PC-3 (cell line): ENCODE measurements around the gene CRTC1. TPM values are rescaled to one million over a fixed set of nuclear protein-coding genes. Genes with fewer than 3 reads are reported as not detected.

Source experiments
- ATAC-seq: fragments of 200-7000 bp; cut with Tn5 transposase; 2 replicates; pipeline ENCODE4 v1.9.1; 2020; ENCODE audit warnings: mild to moderate bottlenecking, moderate library complexity
- BruUV-seq: library from RNA; stranded (reverse); fragments of 400-500 nt; replicated peaks from 2 replicates; lab custom pipeline; 2021; lab: Mats Ljungman, UMichigan
- CTCF ChIA-PET: fragments of 300-600 bp; sonication (Branson Sonifier 250); formaldehyde crosslinking; loops from one replicate; lab custom pipeline; 2022; ENCODE audit warnings: antibody characterized with exemption; lab: Charles Lee
- POLR2A ChIA-PET: fragments of 300-600 bp; sonication (Branson Sonifier 250); formaldehyde crosslinking; loops from one replicate; lab custom pipeline; 2022; ENCODE audit warnings: antibody characterized with exemption; ENCODE audit not compliant: unreplicated experiment; lab: Charles Lee
- DNase-seq: peaks from one replicate; pipeline ENCODE4 v3.0.0-alpha.2; 2015
- H2AFZ ChIP-seq: fragments of 300-600 bp; sonication (generic); 2 replicates; pipeline ENCODE4 v1.6.0; 2016; ENCODE audit warnings: antibody characterized with exemption, low read length
- H3F3A ChIP-seq: fragments of 300-600 bp; sonication (generic); one replicate; pipeline ENCODE4 v1.6.0; 2017; ENCODE audit warnings: antibody characterized with exemption, low read length, control low read depth, mild to moderate bottlenecking; ENCODE audit not compliant: unreplicated experiment
- H3K27ac ChIP-seq: fragments of 300-600 bp; sonication (generic); 2 replicates; pipeline ENCODE4 v1.5.1; 2016; ENCODE audit warnings: mild to moderate bottlenecking, low read length
- H3K27me3 ChIP-seq: fragments of 300-600 bp; sonication (generic); 2 replicates; pipeline ENCODE4 v1.6.1; 2016; ENCODE audit warnings: low read length, mixed read lengths
- H3K36me3 ChIP-seq: fragments of 300-600 bp; sonication (generic); 2 replicates; pipeline ENCODE4 v1.6.1; 2016; ENCODE audit warnings: low read depth, mixed run types, low read length, mixed read lengths
- H3K4me1 ChIP-seq: fragments of 300-600 bp; sonication (generic); 2 replicates; pipeline ENCODE4 v1.5.1; 2016; ENCODE audit warnings: low read length; ENCODE audit not compliant: insufficient read depth
- H3K4me2 ChIP-seq: fragments of 300-600 bp; sonication (generic); 2 replicates; pipeline ENCODE4 v1.6.0; 2016; ENCODE audit warnings: low read length
- H3K4me3 ChIP-seq: fragments of 300-600 bp; sonication (generic); 2 replicates; pipeline ENCODE4 v1.5.1; 2016; ENCODE audit warnings: mild to moderate bottlenecking, low read length, mixed read lengths
- H3K79me2 ChIP-seq: fragments of 300-600 bp; sonication (generic); 2 replicates; pipeline ENCODE4 v1.6.1; 2017; ENCODE audit warnings: low read length, mixed read lengths
- H3K9ac ChIP-seq: fragments of 300-600 bp; sonication (generic); 2 replicates; pipeline ENCODE4 v1.6.0; 2016; ENCODE audit warnings: mild to moderate bottlenecking, low read length
- H3K9me2 ChIP-seq: fragments of 300-600 bp; sonication (generic); replicated peaks from 2 replicates; pipeline ENCODE4 v1.6.1; 2016; ENCODE audit warnings: mixed run types, low read length, mixed read lengths
- H3K9me3 ChIP-seq: fragments of 300-600 bp; sonication (generic); 2 replicates; pipeline ENCODE4 v1.6.1; 2016; ENCODE audit warnings: low read length, mixed read lengths
- H4K20me1 ChIP-seq: fragments of 300-600 bp; sonication (generic); 2 replicates; pipeline ENCODE4 v1.6.1; 2016; ENCODE audit warnings: low read length, mixed read lengths
- EZH2 ChIP-seq: fragments of 300-600 bp; sonication (generic); IDR thresholded peaks from one replicate; pipeline ENCODE4 v1.6.1; 2017; ENCODE audit warnings: antibody characterized with exemption, mild to moderate bottlenecking, low read length; ENCODE audit not compliant: unreplicated experiment
- EZH2phosphoT487 ChIP-seq: fragments of 300-600 bp; sonication (generic); IDR thresholded peaks from 2 replicates; pipeline ENCODE4 v1.6.1; 2018; ENCODE audit warnings: mild to moderate bottlenecking, antibody characterized with exemption, low read length, borderline replicate concordance
- intact Hi-C: fragments of 100-400 bp; cut with micrococcal nuclease; formaldehyde crosslinking; loops from 2 replicates; pipeline ENCODE4 v1.9.0; 2023
- total RNA-seq: library from RNA; depleted of rRNA; stranded (reverse); fragments of >200 nt; gene quantifications from 2 replicates; pipeline ENCODE4 v1.2.3, GENCODE V29; 2014
- TF ChIP-seq, protein P1 (sequence below): fragments of 300-600 bp; sonication (generic); conservative IDR thresholded peaks from 2 replicates; pipeline ENCODE4 v1.5.1; 2017; ENCODE audit warnings: antibody characterized with exemption, low read depth, mild to moderate bottlenecking, low read length

Gene CRTC1
- total RNA-seq, 1 experiment from 2014 or later = 6.7 TPM

- no peaks in the 10 kb centered on the region for H3K27me3 ChIP-seq
- intact Hi-C loops = loop anchor here (10.0 kb wide), 1 partner anchor 169 kb away; the partner anchor contains the start of gene CRLF1
- CTCF ChIA-PET = no interaction called here
Measured at GRCh38 chr19:18774107-18774506, 90.6 kb downstream of the CRTC1 start.

GRCh38 chr19:18774782-18775444, 91.4 kb downstream of the CRTC1 start:
- Histone ChIP-seq H3K4me1 (peaks cover 15% of the 10 kb centered on the region), H3K79me2 (no peaks in the 10 kb centered on the region), H3K9ac (no peak overlapping the region), H3K4me2 (no peak overlapping the region), H3K9me3 (no peaks in the 10 kb centered on the region), H3K27me3 (no peaks in the 10 kb centered on the region), H3K9me2 (no peaks in the 10 kb centered on the region), H2AFZ (no peak overlapping the region), H4K20me1 (no peaks in the 10 kb centered on the region), H3K36me3 (no peaks in the 10 kb centered on the region), H3F3A (no peaks in the 10 kb centered on the region), H3K27ac (no peak overlapping the region), H3K4me3 (no peak overlapping the region)
- no TSS peak for BruUV-seq
- DNase-seq = no peak
- intact Hi-C loops = loop anchor here (10.0 kb wide), 1 partner anchor 170 kb away; the partner anchor contains the start of gene CRLF1
- ATAC-seq = no peak
- ChIA-PET CTCF (no interaction called here), POLR2A (no interaction called here)
- no peak for TF ChIP-seq EZH2phosphoT487
- TF ChIP-seq EZH2 = no peak
- TF ChIP-seq, protein P1, sequence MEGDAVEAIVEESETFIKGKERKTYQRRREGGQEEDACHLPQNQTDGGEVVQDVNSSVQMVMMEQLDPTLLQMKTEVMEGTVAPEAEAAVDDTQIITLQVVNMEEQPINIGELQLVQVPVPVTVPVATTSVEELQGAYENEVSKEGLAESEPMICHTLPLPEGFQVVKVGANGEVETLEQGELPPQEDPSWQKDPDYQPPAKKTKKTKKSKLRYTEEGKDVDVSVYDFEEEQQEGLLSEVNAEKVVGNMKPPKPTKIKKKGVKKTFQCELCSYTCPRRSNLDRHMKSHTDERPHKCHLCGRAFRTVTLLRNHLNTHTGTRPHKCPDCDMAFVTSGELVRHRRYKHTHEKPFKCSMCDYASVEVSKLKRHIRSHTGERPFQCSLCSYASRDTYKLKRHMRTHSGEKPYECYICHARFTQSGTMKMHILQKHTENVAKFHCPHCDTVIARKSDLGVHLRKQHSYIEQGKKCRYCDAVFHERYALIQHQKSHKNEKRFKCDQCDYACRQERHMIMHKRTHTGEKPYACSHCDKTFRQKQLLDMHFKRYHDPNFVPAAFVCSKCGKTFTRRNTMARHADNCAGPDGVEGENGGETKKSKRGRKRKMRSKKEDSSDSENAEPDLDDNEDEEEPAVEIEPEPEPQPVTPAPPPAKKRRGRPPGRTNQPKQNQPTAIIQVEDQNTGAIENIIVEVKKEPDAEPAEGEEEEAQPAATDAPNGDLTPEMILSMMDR = no peak

More at GRCh38 chr19:18774107-18774506, 90.6 kb downstream of the CRTC1 start:
- H3K9me3 ChIP-seq = no peaks in the 10 kb centered on the region
- H3K36me3 ChIP-seq = no peaks in the 10 kb centered on the region
- H3K9me2 ChIP-seq = no peaks in the 10 kb centered on the region
- DNase-seq = no peak
- H3K79me2 ChIP-seq = no peaks in the 10 kb centered on the region
- no peaks in the 10 kb centered on the region for H4K20me1 ChIP-seq
- no peak for TF ChIP-seq EZH2phosphoT487
- TF ChIP-seq, protein P1 = no peak
- no peak overlapping the region for H3K4me3 ChIP-seq
- no peak for ATAC-seq
- H2AFZ ChIP-seq = no peak overlapping the region
- H3K27ac ChIP-seq = no peak overlapping the region
- POLR2A ChIA-PET = no interaction called here
- H3K4me2 ChIP-seq = no peak overlapping the region
- H3F3A ChIP-seq = no peaks in the 10 kb centered on the region
- BruUV-seq = no TSS peak
- H3K4me1 ChIP-seq = peaks cover 15% of the 10 kb centered on the region
- H3K9ac ChIP-seq = no peak overlapping the region
